NCI-H524 treated with DMSO at 0.1 percent for 48 hours (cell line): Measurements from ENCODE around the gene NRIP3.

Experiments
- DNase-seq: peaks from one replicate; lab custom pipeline; 2025; lab: John Stamatoyannopoulos, UW

The NRIP3 gene

DNA sequence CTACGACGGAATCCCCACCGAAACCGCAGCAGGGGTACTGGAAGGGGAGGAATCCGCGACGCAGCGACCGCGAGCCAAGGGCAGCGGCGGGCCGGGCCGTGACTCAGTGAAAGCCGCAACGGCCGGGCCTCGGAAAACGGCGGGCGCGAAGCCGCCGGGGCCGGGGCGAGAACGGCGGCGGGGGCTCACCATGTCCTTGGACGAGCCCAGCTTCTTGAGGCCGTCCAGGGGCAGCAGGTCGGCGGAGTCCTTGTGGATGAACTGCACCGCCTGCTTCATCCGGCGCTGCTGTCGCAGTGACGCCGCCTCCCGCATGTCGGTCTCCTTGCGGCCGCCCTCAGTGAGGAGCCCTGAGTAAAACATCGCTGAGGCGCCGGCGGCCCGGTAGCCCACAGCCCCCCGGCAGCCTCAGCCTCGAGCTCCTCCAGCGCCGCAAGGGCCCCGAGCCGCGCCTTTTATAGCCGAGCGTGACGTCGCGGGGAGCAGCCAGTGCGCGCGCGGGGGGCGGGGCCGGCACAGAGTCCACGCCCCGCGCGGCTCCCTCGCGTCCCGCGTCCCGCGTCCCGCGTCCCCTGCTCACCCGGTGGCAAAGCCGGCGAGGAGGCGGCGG lies at the start of gene NRIP3:
NRIP3 (minus strand) TSS at position 429 of the 610 bp plus-strand sequence; CDS start at position 363, 66 bp downstream.
- no peak for DNase-seq

DNA sequence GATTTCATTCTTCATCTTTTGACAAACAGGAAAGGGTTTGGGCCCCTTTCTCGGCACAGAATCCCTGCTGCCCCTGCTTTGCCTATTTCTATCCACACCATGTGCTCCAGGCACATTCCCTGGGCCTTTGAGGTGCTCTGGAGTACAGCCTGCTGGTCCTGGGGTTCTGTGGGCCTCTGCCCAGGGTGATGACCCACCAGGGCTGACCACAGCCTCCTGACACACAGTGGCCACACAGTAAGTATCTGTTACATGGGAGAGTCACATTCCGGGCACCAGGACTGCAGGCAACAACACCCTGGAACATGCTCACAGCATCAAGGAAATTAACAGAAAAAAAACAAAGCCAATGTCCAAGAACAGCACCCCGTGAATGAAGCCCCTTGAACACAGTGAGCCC lies 48.5 kb upstream of the NRIP3 start:
- no peak for DNase-seq

DNA sequence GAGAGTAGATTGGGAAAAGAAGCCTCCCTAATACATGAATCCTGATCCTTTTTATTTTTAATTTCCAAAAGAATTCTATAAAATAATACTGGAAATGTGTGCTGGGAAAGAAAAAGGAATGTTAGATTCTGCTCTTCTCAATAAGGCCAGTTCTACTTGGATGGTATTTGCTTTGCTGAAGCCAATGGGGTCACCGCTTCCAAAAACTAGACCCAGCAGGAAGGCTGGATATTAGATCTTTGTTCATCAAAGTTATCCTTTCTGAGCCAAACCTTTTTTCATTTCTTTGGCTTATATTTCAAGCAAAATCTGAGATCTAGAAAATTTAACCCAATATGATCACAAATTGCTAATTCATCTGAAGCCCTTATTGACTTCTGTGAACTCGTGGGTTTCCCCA lies 46.2 kb upstream of the NRIP3 start:
- DNase-seq: no peak

DNA sequence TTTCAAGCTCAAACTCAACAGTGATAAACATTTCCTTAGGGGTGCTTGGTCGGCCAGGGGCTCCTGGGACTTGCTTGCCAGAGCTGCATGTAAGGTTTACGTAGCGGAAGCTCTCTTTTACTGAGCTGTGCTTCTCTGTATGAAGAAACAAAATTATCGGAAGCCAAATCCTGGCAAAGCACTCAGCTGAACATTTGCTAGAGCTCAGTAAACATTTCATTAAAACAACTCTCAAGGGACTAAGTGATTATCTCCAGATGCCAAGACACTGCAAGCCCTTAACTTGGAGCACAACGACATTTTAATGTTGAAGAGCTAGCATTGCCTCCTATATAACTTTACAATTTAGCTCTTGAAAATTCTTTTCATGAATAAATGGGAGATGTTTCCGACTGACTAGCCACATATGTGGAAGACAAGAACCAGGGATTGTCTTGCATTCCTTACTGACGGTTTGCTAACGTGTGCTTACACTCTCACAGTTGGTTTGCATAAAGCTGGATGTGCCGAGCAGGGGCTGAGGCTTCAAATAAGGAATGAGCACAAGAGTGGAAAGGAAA lies 44.2 kb upstream of the NRIP3 start:
- DNase-seq: peak; percentile 56

DNA sequence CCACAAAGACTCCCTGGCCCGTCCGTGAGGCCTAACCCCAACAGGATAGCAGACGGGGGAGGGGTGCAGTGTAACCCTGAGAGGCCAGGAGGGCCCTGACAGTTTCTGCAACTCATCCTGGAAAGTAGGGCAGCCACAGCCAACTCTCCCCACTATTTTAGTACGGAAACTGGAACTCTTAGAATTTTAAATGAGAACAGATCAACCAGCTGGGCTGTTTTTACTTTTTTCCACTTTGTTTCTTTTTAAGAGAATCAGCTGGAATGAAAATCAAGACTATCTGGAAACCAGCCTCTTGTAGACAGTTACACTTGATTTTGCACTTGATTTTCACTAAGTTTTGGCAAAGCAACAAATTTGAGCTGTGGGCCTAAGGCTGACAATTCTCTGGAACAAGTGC lies 42.7 kb upstream of the NRIP3 start:
- no peak for DNase-seq

DNA sequence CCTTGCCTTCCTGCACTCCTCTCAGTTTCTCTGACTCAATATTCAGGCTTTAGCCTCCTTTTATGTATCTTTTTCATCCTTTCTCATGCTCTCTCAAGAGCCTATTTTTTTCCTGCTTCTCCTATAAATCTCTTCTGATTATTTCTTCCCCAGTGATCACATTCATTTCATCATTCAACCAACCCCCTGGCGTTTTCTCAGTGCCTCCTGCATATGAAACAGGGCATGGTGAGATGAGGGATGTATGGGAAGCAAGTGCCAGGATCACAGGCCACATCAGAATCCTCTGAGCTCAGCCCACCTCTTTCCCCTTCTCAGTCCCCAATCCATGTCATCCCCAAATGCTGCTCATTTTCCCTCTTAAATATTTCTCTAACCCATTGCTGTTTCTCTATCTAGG lies 38.7 kb upstream of the NRIP3 start:
- DNase-seq: no peak

DNA sequence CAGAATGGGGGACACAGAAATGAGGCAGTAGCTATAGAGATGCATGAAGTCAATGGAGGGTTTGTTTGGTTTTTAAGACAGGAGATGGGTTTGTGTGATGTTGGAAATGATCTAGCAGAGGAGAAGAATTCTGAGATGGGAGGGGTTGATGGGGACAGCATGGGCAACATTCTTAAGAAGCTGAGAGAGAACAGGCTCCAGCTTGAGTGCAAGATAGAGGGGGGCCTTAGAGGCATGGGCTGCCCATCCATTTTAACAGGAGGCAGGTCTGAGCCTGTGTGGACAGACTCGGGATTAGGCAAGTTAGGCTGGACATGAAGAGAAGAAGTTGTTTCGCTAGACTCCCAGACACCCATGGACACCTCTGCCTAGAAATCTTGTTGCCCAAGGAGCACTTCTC lies 37.9 kb upstream of the NRIP3 start:
- DNase-seq: no peak

DNA sequence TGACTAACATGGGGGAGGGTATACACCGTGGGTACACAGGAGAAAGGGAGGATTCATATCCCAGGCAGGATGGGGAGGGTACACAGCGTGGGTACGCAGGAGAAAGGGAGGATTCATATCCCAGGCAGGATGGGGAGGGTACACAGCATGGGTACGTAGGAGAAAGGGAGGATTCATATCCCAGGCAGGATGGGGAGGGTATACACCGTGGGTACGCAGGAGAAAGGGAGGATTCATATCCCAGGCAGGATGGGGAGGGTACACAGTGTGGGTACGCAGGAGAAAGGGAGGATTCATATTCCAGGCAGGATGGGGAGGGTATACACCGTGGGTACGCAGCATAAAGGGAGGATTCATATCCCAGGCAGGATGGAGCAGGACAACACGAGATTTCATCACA lies 36.6 kb upstream of the NRIP3 start:
- no peak for DNase-seq

DNA sequence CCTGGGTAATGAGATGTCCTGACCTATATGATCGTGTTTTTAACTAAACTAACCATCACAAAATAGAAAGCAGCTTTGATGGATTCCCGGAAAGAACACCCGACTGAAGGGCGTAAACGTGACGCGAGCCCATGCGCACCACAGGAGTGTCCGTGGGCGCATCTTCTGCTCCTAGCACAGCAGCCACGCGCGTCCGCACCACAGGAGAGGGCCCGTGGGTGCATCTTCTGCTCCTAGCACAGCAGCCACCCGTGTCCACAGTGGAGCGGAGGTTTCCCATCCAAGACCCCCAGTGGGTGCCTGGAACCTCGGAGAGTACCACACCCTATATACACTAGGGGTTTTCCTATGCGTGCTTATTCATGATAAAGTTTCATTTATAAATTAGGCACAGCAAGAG lies 36.1 kb upstream of the NRIP3 start:
- no peak for DNase-seq

DNA sequence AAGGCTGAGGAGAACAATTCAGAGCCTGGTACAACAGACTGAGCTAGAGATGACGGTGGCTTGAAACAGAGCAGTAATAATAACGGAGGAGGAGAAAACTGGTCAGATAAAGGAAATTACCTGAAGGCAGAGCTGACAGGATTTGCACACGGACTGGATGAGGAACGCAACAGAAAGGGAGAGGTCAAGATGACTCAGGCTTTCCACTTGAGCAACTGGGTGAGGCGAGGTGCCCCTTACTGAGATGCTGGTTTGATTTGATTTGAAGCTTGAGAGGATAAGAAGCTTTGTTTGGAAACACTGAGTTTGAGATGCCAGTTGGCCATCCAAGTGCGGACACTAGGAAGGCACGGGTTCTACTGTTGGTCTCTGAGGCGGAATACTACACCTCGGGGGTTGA lies 35.4 kb upstream of the NRIP3 start:
- no peak for DNase-seq

DNA sequence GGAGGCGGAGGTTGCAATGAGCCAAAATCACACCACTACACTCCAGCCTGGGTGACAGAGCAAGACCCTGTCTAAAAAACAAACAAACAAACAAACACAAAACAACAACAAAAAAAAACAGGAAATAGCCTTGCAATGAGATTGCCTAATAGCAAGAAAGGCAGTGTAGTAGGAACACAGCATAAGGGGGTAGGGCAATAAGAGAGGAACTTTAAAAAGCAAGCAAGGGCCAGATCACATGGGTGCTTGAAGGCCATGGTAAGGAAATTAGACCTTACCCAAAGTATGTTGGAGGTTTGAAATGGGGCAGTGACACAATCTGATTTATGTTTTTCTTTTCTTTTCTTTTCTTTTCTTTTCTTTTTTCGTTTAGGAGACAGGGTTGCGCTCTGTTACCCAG lies 34.7 kb upstream of the NRIP3 start:
- no peak for DNase-seq

DNA sequence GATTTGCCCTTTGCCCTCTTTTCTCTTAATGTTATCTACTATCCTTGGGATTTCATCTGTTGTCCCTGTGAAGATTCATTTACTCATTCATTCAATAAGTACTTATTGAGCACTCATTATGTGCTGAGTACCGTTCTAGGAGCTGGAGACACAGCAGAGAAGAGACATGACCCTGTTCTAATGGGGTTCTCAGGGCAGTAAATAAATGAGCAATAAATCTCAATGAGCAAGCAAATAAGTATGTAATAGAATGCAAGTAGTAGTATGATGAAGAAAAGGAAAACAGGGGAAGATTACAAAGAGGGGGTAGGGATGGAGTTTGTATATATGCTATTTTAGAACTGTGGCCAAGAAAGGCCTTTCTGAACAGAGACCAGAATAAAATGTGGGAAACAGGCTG lies 34.2 kb upstream of the NRIP3 start:
- DNase-seq: no peak

DNA sequence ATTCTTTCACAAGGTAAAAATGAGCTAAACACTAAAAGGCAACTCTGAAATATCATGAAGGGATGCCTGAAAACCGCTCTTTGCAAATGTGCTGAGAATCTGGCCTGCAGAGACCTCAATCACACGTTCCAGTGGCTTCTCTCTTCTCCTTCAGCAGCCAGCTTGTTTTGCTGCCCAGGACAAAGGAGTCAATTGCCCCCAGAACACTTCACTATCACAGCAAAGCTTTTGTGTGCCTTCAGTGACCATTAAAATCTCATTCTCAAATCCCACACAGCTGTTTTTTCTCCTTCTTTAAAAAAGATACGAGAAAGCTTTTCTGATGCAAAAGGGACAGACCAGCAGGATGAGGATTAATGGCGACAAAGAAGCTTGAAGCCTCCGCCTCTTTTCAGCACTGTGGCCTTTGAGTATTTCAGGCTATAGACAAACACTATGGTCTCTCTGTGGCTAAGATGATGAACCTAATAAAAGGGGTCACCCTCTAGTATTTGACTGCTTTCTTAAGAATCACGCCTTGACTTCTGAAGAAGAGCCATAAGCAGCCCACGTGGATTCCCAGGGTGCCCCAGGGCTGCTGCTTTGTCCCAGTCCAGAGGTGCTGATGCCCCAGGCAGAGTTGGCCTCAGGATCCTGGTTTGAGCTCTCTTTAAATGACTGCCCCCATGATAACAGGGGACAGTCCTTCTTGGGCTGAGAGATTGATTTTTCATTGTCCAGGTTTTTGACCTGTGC lies 33.4 kb upstream of the NRIP3 start:
- DNase-seq: no peak

DNA sequence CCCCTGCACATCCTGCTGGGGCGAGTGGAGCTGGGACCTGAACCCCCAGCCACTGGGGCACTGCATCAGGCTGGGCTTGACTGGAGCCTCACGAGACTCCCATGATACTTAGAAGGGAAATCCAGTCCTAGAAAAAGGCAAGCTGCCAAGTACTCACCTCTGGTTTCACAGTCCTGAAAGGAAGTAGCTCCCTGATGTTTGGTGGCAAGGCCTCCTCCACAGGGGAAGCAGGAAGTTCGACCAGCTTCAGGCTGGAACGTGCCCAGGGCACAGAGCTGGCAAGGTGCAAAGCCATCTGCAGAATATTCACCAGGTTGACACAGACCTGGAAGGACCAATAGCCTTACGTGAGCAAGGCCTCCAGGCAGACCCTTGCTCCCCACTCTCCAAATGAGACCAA lies 26.8 kb upstream of the NRIP3 start:
- no peak for DNase-seq

DNA sequence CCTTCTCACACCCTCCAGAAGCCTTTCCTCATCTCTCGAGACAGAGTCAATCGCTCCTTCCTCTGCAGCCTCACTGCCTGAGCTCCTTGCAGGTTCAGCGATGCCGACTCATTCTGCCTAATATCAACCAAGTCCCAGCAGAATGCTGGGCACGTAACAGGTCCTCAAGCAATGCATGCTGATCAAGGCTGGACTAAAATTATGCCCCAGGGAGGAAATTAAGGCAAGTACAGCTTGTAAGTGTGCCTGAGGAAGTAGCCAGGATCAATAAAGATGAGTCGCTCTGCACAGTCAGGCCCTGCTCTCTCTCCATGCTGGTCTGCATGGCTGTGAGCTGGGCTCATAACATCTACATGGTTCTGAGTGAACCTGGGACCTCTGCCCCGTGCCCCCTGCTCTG lies 25.6 kb upstream of the NRIP3 start:
- DNase-seq: no peak

DNA sequence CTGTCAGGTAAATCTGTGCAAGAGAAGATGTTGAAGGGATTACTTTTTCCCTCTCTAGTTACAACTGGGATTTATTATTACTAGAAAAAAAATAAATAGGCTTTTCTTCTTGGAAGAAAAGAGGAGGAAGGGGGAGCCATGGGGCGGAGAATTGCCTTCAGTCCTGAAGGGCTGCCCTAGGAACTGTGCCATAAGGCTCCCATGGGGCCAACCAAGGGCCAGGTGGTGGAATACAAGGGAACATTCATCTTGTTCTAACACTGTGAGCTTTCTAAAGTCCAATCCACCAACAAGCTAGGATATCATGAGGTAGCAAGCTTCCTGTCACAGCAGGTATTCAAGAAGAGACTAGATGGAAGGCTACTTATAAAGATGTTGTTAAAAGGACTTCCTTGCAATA lies 24.8 kb upstream of the NRIP3 start:
- DNase-seq: no peak

DNA sequence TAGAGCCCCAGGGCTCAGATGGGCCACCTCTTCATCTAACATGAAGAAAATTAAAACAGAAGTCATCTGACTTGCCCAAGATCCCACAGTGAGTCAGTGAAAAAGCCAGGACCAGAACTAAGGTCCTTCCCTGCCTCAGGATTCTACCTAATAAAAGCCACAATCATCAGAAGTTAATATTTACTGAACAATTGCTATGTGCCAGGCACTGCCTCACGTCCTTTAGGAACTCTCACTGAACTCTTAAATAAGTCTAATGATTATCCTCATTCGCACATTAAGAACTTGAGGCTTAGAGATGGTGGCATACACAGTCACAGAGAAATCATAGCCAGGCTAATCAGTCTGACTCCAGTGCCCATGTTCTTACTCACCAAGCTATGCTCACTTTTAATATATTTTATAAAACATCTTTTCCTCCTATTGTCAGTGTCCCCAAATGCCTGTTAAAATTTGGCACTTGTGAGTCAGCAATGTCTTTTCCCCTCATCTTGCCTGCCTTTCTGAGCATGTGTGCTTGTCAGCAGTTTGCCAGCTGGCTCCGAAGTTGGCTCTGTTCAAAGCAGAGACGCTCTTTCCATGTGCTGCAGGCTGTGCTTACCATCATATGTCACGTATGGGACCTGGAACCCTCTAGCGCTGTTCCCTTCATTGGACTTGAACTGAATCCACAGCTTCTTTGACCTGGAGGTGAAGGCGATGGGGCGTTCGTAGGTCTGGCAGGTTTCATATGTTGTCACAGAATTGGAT lies 21.5 kb upstream of the NRIP3 start:
- DNase-seq: no peak

DNA sequence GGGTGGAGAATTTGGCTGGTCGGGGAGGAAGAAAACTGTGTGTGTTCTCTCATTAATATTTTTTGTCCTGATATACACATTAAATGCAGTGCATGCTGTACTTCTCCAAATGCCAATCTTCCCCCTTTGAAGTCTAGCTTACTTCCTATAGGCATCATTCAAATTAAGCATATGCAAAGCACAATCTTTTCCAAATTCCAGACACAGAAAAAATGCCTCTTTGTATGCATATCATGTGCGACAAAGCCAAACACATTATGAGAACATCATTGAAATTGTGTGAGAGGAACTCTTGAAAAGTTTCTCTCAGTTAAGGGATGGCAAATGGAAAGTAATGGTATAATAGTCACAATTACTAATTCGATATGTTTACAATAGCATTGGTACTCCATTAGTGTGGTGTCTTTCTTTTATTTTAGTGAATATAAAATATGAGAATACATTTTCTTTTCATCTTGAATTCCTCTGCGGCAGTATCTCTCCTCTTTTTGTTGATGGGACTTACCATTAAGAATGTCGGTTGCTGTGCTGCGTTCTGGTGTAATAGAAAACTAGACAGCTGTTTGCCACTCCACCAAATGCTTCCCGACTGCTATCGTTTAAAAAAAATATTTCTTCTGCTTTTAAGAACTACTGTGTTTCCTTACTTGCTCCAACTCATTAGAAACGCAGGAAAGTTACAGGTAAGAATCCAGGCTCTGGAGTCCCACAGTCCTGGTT lies 19.3 kb upstream of the NRIP3 start:
- no peak for DNase-seq

DNA sequence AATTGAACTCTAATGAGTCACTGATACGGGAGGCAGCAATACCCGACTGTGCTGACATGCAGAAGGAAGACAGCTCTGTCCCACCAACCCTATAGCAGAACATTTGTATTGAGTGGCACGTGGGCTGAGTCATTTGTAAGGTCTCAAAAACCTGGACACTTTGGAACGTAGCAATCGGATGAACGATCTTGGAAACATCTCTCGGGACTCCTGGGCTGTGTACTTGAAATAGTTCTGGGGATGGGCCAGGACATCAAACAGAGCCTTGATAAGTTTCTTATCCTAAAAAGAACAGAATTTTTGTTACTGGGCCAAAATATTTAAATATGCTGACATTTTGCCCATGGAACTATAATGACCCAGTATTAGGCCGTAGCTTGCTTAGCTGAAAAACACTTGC lies 17.1 kb upstream of the NRIP3 start:
- no peak for DNase-seq

DNA sequence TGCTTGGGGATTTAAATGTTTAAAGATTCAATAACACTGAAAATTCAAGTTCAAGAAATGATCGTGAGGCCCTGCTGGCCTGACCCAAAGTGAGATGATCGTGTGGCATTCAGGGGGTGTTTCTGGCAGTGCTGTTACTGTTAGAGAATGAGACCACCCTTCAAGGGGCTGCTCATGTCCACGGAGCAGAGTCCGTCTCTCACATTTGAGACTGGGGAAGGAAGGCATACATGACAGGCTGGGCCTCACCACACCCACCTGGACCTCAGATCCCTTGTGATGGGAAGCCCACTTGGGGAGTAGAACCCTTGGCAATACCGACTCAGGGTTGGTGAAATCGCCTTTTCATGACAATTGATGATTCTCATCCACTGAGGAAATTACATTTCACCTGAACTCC lies 16.1 kb upstream of the NRIP3 start:
- DNase-seq: no peak

DNA sequence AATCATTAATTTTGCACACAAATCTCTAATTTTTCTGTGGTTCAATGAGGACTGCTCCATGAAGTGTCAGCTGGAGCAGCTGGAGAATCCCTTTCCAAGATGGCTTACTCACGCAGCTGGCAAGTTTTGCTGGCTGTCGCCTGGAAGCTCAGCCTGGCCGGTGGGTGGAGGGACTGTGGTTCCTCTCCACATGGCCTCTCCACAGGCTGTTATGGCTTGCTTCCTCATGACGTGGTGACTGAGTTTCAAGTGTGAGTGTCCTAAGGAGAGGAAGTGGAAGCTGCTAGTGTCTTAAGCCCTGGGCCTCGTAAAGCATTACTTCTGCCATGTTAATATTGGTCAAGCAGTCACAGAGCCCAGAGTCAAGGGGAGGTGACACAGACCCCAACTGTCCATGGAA lies 14.0 kb upstream of the NRIP3 start:
- DNase-seq: no peak

DNA sequence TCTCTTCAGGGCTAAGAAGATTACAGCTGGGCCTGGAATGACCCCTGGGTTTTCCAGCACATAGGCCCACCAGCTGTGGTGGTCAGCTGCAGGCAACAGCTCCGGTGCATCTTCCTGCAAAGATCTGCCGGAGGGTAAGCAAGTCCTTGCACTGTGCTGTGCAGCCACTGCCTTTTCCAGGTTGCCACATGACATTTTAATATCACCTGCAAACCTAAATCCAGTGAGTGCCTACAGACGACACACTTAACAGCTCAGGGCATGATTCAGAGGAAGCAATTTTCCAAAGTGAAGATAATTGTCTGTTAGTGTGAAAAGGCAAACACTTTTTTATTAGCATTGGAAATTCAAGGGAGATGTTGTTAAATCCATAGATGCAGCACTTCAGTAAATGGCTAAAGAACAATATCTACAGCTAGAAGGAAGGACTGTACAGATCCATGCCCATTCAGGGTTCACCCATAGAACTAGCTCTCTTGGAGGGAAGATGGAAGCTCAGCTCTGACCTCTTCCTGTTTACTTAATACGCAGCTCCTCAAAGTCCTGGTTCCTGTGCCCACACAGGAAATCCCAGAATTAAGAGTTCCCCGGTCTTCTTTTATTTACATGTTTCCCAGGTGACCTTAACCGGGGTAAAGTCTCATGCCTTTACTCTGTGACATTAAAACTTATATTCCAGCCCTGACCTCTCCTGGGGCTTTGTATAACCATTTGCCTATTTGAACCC lies 13.3 kb upstream of the NRIP3 start:
- DNase-seq: no peak
